Sigmoid colon (tissue), 4 donors: Measurements from ENCODE around the gene TRPM4.

Source experiments
- EP300 ChIP-seq, 4 donors: sonication (generic); formaldehyde crosslinking; IDR thresholded peaks; one replicate each; pipeline ENCODE4 v1.6.1; 2017; ENCODE audit warnings: antibody characterized with exemption in 4 of 4
- POLR2A ChIP-seq, 2 donors: fragments of 450-650 bp; IDR thresholded peaks; one replicate each; pipeline ENCODE4 v1.6.1; 2016; ENCODE audit warnings: antibody characterized with exemption in 2 of 2, mild to moderate bottlenecking in 2 of 2, moderate library complexity in 2 of 2
- POLR2AphosphoS5 ChIP-seq, 4 donors: sonication (generic); formaldehyde crosslinking; IDR thresholded peaks; one replicate each; pipeline ENCODE4 v1.6.1; 2017; ENCODE audit warnings: antibody characterized with exemption in 4 of 4
- TF ChIP-seq, protein P1 (sequence below), 4 experiments: fragments of 450-650 bp in 3 of 4; fragments of 200-600 bp in 1 of 4; IDR thresholded peaks; one replicate each; pipeline ENCODE4 v1.5.1; 2016 to 2019; ENCODE audit warnings: antibody characterized with exemption in 4 of 4, mild to moderate bottlenecking in 3 of 4, moderate library complexity in 2 of 4

DNA sequence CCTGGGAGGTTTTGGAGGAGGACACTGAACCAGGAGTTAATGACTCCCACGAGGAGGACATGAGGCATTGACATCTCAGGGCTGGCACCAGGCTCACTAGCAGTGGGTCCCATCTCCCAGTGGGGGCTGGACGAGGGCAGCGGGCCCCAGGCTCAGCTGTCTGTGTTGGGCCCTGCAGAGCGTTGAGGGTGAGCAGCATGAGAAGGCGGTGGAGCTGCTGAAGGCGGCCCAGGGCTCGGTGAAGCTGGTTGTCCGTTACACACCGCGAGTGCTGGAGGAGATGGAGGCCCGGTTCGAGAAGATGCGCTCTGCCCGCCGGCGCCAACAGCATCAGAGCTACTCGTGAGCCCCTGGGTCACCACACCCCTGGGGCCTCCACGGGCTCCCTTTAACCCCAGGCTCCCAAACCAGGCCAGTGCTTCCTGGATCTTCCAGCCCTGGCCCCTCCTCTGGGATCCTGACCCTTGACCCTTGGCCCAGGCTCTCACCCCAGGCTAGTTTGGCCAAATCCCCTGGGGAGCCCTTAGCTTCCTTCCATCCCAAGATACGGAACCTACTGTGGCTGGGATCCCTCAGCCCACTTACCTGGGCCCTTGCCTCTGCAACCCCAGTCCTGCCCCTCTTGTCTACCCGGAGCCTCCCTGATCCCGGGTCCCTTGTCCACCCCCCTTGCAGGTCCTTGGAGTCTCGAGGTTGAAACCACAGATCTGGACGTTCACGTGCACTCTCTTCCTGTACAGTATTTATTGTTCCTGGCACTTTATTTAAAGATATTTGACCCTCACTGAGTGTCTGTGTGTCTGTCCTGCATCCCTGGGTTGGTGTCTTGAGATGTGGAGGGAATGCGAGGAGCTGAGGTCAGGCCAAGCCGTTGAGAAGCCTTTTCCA is 39.7 kb upstream of the TRPM4 start:
- TF ChIP-seq POLR2A (IDR thresholded peaks at IDR 0.05) (no peak), POLR2AphosphoS5 (IDR thresholded peaks at IDR 0.05) (no peak), EP300 (IDR thresholded peaks at IDR 0.05) (no peak)
- TF ChIP-seq, protein P1, sequence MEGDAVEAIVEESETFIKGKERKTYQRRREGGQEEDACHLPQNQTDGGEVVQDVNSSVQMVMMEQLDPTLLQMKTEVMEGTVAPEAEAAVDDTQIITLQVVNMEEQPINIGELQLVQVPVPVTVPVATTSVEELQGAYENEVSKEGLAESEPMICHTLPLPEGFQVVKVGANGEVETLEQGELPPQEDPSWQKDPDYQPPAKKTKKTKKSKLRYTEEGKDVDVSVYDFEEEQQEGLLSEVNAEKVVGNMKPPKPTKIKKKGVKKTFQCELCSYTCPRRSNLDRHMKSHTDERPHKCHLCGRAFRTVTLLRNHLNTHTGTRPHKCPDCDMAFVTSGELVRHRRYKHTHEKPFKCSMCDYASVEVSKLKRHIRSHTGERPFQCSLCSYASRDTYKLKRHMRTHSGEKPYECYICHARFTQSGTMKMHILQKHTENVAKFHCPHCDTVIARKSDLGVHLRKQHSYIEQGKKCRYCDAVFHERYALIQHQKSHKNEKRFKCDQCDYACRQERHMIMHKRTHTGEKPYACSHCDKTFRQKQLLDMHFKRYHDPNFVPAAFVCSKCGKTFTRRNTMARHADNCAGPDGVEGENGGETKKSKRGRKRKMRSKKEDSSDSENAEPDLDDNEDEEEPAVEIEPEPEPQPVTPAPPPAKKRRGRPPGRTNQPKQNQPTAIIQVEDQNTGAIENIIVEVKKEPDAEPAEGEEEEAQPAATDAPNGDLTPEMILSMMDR (IDR thresholded peaks at IDR 0.05) = no peak
